Measurements from ENCODE around the gene FAT1.
A peak's percentile ranks its signal among the peaks of the same experiment; 100 is the strongest.

- no peak for TF ChIP-seq CTCF (IDR thresholded peaks at IDR 0.05 in 4 of 5, conservative IDR thresholded peaks at IDR 0.05 in 1 of 5)
- peak; percentile 8 to 55 for TF ChIP-seq POLR2A (IDR thresholded peaks at IDR 0.05)
Measured at GRCh38 chr4:186726426-186727168, 2.9 kb upstream of the FAT1 start.

All from gastrocnemius medialis (tissue), 4 donors.